ENCODE data around the gene LILRA5. TPM values are rescaled to one million over a fixed set of nuclear protein-coding genes. Genes with fewer than 3 reads are reported as not detected.

The LILRA5 gene
- total RNA-seq, 1 experiment from 2014 or later: not detected

DNA sequence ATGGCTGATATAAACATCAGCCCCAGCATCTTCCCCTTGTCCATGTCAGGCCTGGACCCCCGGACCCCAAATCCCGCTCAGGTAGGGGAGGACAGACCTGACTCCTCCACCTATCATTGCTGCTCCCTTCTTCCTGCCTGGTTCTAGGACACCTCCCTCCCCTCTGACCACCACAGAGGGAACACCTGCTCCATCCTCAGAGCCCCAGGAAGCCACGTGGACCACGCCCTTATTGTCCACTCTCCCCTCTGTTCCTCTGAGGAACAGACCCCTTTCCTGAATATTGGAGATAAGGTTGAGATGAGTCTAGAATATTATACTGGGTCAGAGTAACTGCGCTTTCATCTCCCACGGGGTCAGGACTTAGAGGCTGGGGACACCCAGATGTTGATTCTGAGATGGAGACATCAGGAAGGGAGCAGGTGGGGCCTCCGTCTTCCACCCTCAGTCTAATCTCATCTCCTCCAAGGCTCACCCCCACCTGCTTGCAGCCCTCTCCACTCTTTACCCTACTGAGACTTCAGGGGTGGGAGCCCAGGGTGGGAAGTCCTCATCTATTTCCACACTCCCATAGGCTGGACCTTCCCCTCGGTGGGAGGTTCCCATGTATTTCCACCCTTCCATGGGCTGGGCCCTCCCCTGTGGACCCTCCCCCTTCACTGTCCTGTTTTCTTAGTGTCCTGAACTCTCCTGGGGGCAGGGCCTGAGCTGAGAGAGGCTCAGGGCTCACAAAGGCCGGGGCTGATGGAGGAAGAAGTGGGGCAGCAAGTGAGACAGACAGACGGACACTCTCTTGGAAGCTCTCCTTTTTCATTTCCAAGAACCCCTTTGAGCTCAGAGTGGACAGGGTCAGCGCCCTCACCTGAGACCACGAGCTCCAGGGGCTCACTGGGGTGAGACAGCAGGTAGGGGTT lies 23.3 kb upstream of the LILRA5 start:
- Histone ChIP-seq H3K4me2 (ENCODE audit: low read length) (no peak overlapping the region), H3F3A (ENCODE audit: low read length, unreplicated experiment) (no peaks in the 10 kb centered on the region), H3K36me3 (ENCODE audit: low read depth, low read length) (no peaks in the 10 kb centered on the region), H3K79me2 (ENCODE audit: low read length) (no peaks in the 10 kb centered on the region), H3K4me3 (ENCODE audit: low read length) (no peak overlapping the region), H3K9me2 (replicated peaks; ENCODE audit: low read length) (no peaks in the 10 kb centered on the region), H3K27ac (ENCODE audit: low read length) (no peak overlapping the region), H3K4me1 (ENCODE audit: insufficient read depth, low read length) (no peaks in the 10 kb centered on the region), H3K27me3 (ENCODE audit: low read length) (peaks cover 75% of the 10 kb centered on the region), H3K9me3 (ENCODE audit: low read length) (no peaks in the 10 kb centered on the region), H2AFZ (ENCODE audit: low read length) (no peak overlapping the region), H3K9ac (ENCODE audit: low read length) (no peak overlapping the region), H4K20me1 (ENCODE audit: low read length) (no peaks in the 10 kb centered on the region)
- intact Hi-C loops (cut with micrococcal nuclease): no loop called here
- POLR2A ChIA-PET (ENCODE audit: unreplicated experiment): no interaction called here
- no TSS peak for BruUV-seq (replicated peaks)
- CTCF ChIA-PET: no interaction called here
- no peak for ATAC-seq
- TF ChIP-seq, protein P1, sequence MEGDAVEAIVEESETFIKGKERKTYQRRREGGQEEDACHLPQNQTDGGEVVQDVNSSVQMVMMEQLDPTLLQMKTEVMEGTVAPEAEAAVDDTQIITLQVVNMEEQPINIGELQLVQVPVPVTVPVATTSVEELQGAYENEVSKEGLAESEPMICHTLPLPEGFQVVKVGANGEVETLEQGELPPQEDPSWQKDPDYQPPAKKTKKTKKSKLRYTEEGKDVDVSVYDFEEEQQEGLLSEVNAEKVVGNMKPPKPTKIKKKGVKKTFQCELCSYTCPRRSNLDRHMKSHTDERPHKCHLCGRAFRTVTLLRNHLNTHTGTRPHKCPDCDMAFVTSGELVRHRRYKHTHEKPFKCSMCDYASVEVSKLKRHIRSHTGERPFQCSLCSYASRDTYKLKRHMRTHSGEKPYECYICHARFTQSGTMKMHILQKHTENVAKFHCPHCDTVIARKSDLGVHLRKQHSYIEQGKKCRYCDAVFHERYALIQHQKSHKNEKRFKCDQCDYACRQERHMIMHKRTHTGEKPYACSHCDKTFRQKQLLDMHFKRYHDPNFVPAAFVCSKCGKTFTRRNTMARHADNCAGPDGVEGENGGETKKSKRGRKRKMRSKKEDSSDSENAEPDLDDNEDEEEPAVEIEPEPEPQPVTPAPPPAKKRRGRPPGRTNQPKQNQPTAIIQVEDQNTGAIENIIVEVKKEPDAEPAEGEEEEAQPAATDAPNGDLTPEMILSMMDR (conservative IDR thresholded peaks at IDR 0.05; ENCODE audit: low read depth, low read length): no peak
- TF ChIP-seq EZH2 (IDR thresholded peaks at IDR 0.05; ENCODE audit: low read length, unreplicated experiment) (no peak), EZH2phosphoT487 (IDR thresholded peaks at IDR 0.05; ENCODE audit: borderline replicate concordance, low read length) (no peak)
- DNase-seq: no peak

DNA sequence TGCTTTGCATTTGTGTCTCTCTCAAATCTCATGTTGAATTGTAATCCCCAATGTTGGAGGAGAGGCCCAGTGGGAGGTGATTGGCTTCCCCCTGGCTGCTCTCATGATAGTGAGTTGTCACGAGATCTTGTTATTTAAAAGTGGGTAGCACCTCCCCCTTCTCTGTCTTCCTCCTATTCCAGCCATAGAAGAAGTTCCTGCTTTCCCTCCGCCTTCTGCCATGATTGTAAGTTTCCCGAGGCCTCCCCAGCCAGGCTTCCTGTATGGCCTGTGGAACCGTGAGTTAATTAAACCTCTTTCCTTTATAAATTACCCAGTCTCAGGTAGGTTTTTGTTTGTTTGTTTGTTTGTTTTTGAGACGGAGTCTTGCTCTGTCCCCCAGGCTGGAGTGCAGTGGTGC lies 22.2 kb upstream of the LILRA5 start:
- no peak overlapping the region for H3K4me2 ChIP-seq (ENCODE audit: low read length)
- H3K4me3 ChIP-seq (ENCODE audit: low read length): no peak overlapping the region
- no peaks in the 10 kb centered on the region for H3K9me2 ChIP-seq (replicated peaks; ENCODE audit: low read length)
- H3K4me1 ChIP-seq (ENCODE audit: insufficient read depth, low read length): no peaks in the 10 kb centered on the region
- no peak overlapping the region for H2AFZ ChIP-seq (ENCODE audit: low read length)
- intact Hi-C loops (cut with micrococcal nuclease): no loop called here
- no peaks in the 10 kb centered on the region for H3K9me3 ChIP-seq (ENCODE audit: low read length)
- ATAC-seq: no peak
- TF ChIP-seq EZH2 (IDR thresholded peaks at IDR 0.05; ENCODE audit: low read length, unreplicated experiment): no peak
- no peak for TF ChIP-seq EZH2phosphoT487 (IDR thresholded peaks at IDR 0.05; ENCODE audit: borderline replicate concordance, low read length)
- TF ChIP-seq, protein P1 (conservative IDR thresholded peaks at IDR 0.05; ENCODE audit: low read depth, low read length): no peak
- CTCF ChIA-PET: no interaction called here
- no TSS peak for BruUV-seq (replicated peaks)
- H3F3A ChIP-seq (ENCODE audit: low read length, unreplicated experiment): no peaks in the 10 kb centered on the region
- H3K9ac ChIP-seq (ENCODE audit: low read length): no peak overlapping the region
- DNase-seq: no peak
- no peak overlapping the region for H3K27ac ChIP-seq (ENCODE audit: low read length)
- H3K27me3 ChIP-seq (ENCODE audit: low read length): peaks cover 65% of the 10 kb centered on the region
- no peaks in the 10 kb centered on the region for H4K20me1 ChIP-seq (ENCODE audit: low read length)
- POLR2A ChIA-PET (ENCODE audit: unreplicated experiment): no interaction called here
- no peaks in the 10 kb centered on the region for H3K79me2 ChIP-seq (ENCODE audit: low read length)
- H3K36me3 ChIP-seq (ENCODE audit: low read depth, low read length): no peaks in the 10 kb centered on the region
